ENCODE data around the gene TPM2.

DNA sequence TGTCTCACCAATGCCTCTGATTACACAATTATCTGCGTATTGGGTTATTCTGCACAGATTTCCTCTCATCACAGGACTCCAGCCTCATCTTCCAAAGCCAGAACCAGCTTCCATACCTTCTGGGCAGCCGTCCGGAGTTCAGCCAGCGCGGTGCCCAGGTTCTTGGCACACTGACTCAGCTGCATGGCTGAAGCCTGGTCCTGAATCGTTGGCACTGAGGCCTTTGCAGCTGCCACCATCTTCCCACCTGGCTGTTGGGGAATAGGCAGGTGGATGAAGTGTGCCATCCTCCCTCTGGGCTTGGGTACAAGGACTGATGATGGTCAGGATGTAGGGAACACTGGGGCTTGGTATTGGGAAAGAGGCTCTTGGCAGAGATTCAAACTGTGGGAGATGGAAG lies 24.4 kb upstream of the TPM2 start:
- TF ChIP-seq, protein P1, sequence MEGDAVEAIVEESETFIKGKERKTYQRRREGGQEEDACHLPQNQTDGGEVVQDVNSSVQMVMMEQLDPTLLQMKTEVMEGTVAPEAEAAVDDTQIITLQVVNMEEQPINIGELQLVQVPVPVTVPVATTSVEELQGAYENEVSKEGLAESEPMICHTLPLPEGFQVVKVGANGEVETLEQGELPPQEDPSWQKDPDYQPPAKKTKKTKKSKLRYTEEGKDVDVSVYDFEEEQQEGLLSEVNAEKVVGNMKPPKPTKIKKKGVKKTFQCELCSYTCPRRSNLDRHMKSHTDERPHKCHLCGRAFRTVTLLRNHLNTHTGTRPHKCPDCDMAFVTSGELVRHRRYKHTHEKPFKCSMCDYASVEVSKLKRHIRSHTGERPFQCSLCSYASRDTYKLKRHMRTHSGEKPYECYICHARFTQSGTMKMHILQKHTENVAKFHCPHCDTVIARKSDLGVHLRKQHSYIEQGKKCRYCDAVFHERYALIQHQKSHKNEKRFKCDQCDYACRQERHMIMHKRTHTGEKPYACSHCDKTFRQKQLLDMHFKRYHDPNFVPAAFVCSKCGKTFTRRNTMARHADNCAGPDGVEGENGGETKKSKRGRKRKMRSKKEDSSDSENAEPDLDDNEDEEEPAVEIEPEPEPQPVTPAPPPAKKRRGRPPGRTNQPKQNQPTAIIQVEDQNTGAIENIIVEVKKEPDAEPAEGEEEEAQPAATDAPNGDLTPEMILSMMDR (IDR thresholded peaks at IDR 0.05) = no peak
- TF ChIP-seq POLR2A (IDR thresholded peaks at IDR 0.05) = no peak
- TF ChIP-seq EP300 (IDR thresholded peaks at IDR 0.05) = no peak
- no peak for TF ChIP-seq POLR2AphosphoS5 (IDR thresholded peaks at IDR 0.05)

Measured in gastroesophageal sphincter (tissue), 3 donors.